HUDEP-2 (cell line): ENCODE data around the gene FN1.

Experiments
- DNase-seq, 76 experiments: peaks; one replicate each; lab custom pipeline; 2025; ENCODE audit not compliant: unreplicated experiment in 76 of 76; lab: John Stamatoyannopoulos, UW

The FN1 gene

GRCh38 chr2:215442401-215442787, 6.5 kb upstream of the FN1 start:
- DNase-seq = no peak

DNA sequence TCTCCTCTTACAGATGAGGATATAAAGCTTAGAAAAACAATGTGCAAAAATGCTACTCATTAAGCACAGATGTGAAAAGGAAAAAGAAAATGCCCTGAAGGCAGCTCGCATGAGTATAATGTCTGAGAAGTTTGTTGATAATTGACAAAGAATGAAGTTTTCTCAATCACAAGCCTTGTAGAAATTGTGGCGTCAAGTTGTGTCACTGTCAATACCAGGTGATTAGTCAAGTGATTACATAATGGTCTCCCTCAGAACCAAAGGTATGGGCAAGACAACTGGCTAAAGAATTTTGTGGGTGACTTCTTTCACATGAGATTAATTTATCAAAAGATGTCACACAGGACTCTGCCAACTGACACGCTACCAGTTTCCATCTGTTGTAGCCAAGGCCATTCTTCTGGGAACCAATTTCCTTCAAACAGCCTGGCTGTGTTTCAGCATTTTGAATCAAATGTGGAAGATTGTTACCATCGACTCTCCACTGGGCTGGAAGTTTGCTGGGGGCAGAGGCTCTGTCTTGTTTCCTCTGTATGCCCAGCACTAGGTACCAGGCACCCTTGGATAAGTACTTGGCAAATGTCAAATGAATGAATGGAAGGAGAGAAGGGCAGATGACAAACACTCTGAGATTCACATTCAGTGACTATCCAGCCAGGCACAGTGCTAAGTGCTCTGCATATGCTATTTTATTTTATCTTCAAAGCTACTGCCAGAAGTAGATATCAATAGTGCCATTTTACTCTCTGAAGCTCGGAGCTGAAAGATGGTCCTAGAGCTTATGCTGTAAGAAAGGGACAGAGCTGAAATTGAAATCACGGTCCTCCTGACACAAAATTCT, 5.9 kb upstream of the FN1 start:
- no peak for DNase-seq

DNA sequence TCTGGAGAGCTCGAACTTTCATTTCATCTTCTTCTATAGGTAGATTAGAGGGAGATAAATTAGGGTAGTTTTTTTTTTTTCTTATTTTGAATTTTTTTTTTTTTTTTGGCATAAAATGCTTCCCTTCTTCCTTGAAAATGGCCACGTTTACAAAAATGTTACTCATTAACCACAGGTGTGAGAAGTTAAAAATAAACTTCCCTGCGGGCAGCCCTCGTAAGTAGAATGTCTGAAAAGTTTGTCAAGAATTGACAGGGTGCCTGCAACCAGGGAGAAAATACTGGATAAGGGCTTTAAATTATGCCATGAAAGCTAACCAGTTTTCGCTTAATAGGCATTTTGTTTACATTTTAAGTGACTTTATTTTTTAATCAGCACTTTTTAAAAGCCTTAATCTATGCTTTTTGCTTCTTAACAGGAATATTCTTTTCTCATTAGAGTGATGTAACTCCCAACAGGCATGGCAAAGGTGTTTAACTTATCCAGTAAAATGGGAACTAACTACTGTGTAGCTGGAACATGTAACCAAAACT, 4.2 kb upstream of the FN1 start:
- no peak for DNase-seq

DNA sequence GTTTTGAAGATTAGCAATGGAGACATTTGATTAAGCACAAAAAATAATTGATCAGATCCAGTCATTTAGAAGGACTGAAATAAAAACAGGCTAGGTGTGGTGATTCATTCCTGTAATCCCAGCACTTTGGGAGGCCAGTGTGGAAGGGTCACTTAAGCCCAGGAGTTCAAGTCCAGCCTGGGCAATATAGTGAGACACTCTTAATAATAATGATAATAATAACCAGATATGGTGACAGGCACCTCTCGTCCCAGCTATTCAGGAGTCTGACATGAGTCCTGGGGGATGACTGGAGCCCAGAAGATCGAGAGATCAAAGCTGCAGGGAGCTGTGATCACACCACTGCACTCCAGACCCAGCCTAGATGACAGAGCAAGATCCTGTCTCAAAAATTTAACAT, 3.5 kb upstream of the FN1 start:
- no peak for DNase-seq

DNA sequence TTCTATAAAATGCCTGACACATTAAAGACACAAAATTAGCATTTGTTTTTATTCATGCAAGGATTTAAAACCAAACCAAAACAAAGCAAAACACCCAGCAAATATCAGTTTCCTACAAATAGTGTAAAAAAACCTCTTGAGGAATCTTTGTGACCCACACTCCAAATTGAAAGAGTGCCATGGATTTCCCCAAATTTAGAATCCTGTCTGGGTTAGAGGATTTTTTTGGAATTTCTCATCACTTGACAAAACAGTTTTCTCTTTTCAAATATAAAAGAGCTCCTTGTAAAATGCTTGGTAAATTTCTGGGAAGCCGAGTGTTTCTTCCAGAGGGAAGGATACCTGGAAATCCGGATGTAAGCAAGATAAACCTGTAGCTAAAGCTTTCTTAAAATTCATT, 1.7 kb upstream of the FN1 start:
- DNase-seq = no peak

- no peak for DNase-seq
Measured at GRCh38 chr2:215436705-215437565, 1.1 kb upstream of the FN1 start.

- DNase-seq = no peak
Measured at GRCh38 chr2:215435280-215435869, 493 bp downstream of the FN1 start.

DNA sequence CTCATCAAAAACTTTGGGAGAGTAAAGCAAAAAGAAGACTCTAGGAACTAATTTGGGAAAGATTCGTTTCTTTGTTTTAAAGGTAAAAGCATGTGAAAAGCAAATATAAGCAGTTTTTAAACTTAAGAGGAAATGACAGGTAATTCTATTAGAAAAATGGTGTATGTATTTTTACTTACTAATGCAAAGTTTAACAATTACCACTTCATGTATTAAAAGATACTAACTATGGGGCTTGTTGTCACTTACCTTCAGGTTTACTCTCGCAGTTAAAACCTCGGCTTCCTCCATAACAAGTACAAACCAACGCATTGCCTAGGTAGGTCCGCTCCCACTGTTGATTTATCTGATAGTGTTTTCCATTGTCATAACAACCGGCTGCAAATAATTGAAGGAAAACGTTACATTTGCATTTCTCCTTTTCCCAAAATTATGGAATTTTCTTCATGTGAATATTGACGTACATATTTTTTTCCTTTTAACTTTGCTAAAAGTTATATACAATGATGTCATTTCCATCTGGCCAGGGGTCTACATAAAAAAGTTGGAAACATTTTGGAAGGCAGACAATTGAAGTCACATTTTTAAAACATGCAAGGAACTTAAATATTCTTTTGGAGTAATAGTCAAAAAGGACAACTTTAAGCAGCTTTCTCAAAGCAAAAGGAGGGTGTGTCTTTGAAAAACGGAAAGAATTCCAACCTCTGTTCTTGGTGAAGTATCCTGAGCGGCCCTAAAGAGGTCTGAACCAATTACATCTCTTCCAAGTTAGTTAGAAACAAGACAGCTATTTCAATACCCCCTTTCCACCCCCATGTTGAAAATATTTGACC, 1.2 kb downstream of the FN1 start:
- DNase-seq = no peak

DNA sequence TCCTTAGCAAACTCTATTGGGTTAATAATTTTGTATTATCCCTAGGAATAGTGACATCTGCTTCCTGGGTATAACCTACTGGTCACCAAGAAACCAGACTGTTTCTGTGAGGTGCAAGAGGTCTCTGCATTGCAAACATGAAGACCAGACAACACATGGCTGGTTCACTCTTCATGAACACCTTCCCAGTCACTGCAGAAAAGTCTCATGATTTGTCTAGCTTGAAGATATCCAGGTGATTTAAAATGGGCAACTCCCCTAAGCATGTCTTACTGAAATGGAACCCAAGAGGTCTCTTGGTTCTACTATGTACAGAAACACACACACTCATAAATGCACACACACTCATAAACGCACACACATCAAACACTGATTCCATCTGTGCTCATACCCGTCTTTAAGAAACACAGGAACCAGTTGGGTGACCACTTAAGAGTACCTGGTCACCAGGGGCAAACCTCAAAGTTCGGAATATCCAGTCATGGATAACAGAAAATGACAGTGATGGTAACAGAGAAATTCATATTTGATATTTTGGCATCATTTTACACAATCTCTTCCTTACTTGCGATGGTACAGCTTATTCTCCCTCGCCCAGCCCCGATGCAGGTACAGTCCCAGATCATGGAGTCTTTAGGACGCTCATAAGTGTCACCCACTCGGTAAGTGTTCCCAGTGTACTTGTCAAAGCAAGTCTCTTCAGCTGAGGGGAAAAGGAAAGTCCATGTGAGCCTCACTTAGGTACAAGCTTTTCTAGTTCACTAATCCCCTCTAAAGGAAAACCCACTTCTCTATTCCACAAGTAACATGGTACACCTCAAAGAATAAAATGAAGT, 2.9 kb downstream of the FN1 start:
- no peak for DNase-seq

GRCh38 chr2:215431778-215432758, 3.8 kb downstream of the FN1 start:
- no peak for DNase-seq

- DNase-seq = no peak
Measured at GRCh38 chr2:215431290-215431689, 4.6 kb downstream of the FN1 start.

- DNase-seq = no peak
Measured at GRCh38 chr2:215430528-215431187, 5.2 kb downstream of the FN1 start.

GRCh38 chr2:215429424-215429823, 6.4 kb downstream of the FN1 start:
- DNase-seq = no peak

DNA sequence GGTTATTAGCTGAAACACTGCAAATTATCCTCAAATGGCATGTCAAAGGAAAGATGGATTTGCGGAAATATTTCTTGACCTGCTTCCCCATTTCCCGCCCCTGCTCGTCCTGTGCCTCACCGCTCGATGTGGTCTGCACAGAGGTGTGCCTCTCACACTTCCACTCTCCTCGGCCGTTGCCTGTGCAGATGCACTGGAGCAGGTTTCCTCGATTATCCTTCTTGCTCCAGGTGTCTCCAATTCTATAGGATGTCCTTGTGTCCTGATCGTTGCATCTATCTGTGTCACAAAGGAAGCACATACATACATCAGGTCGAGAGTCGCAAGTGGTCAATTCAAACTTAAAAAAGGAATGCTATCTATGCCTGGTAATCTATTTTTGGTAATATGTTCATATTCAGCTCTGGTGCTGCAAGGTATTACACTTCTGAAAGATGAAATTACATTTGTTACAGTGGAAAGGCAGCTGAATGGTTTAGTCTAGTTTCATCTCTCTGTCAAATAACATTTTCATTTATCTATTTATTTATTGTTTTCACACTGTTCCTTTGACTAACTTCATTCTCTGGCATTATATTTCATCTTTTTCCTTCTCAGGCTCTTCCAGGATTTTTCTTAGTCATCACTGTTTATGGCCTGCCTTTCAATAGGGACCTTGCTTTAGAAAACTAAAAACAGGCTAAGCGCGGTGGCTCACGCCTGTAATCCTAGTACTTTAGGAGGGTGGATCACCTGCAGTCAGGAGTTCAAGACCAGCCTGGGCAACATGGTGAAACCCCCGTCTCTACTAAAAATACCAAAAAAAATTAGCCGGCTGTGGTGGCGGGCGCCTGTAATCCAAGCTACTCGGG, 7.6 kb downstream of the FN1 start:
- no peak for DNase-seq

GRCh38 chr2:215427585-215427984, 8.3 kb downstream of the FN1 start:
- no peak for DNase-seq

GRCh38 chr2:215425021-215425782, 10.7 kb downstream of the FN1 start:
- no peak for DNase-seq
